DOHH2 (cell line): ENCODE measurements around the gene IL10RB.

Experiments used
- CTCF ChIP-seq: fragments of 200-600 bp; sonication (generic); IDR thresholded peaks from one replicate; pipeline ENCODE4 v1.5.1; 2014; ENCODE audit warnings: antibody characterized with exemption, mild to moderate bottlenecking, low read depth, low read length; ENCODE audit not compliant: poor library complexity, severe bottlenecking
- EZH2phosphoT487 ChIP-seq: fragments of 200-600 bp; sonication (generic); IDR thresholded peaks from 2 replicates; pipeline ENCODE4 v1.6.1; 2017; ENCODE audit warnings: borderline replicate concordance, mild to moderate bottlenecking, antibody characterized with exemption, low read length, moderate library complexity, mixed read lengths

GRCh38 chr21:33308586-33309490, 42.7 kb downstream of the IL10RB start:
- peak; percentile 62 for TF ChIP-seq CTCF
- TF ChIP-seq EZH2phosphoT487: no peak
